HG03575 (cell line): ENCODE measurements around the gene LAP3.

ENCODE experiments used
- ATAC-seq: cut with Tn5 transposase; IDR thresholded peaks from one replicate; pipeline ENCODE4 v1.9.1; 2021; ENCODE audit not compliant: unreplicated experiment, insufficient number of reproducible peaks, low FRiP score; ENCODE audit errors: extremely low read depth

The LAP3 gene

GRCh38 chr4:17613761-17614415 is 36.9 kb downstream of the LAP3 start:
- ATAC-seq: peak; percentile 26

- ATAC-seq: peak; percentile 76
These were observed 37.7 kb downstream of the LAP3 start, which contains the start of gene MED28 for GRCh38 chr4:17614416-17615299. Gene MED28, plus strand, starts transcription at chr4:17614641. Its CDS starts 14 bp downstream, at chr4:17614655.

- ATAC-seq: no peak
These were observed 39.3 kb downstream of the LAP3 start for GRCh38 chr4:17616283-17616682.

GRCh38 chr4:17618926-17619325 is 41.9 kb downstream of the LAP3 start:
- ATAC-seq: no peak

GRCh38 chr4:17619416-17620105 is 42.6 kb downstream of the LAP3 start:
- no peak for ATAC-seq

GRCh38 chr4:17623451-17624001 is 46.5 kb downstream of the LAP3 start:
- ATAC-seq: no peak

GRCh38 chr4:17624821-17625220 is 47.8 kb downstream of the LAP3 start:
- no peak for ATAC-seq

- ATAC-seq: no peak
These were observed 53.2 kb downstream of the LAP3 start for GRCh38 chr4:17630228-17630627.

- ATAC-seq: no peak
These were observed 56.6 kb downstream of the LAP3 start for GRCh38 chr4:17633600-17633999.

- ATAC-seq: no peak
These were observed 58.1 kb downstream of the LAP3 start for GRCh38 chr4:17635056-17635455.

- no peak for ATAC-seq
These were observed 59.3 kb downstream of the LAP3 start for GRCh38 chr4:17636341-17636695.

GRCh38 chr4:17636696-17637622 is 60.0 kb downstream of the LAP3 start:
- ATAC-seq: peak; percentile 70

GRCh38 chr4:17639136-17639535 is 62.1 kb downstream of the LAP3 start:
- no peak for ATAC-seq

- ATAC-seq: no peak
These were observed 65.4 kb downstream of the LAP3 start for GRCh38 chr4:17642398-17642783.

- no peak for ATAC-seq
These were observed 69.7 kb downstream of the LAP3 start for GRCh38 chr4:17646693-17647092.

GRCh38 chr4:17647176-17647806 is 70.3 kb downstream of the LAP3 start:
- ATAC-seq: no peak

GRCh38 chr4:17647927-17648326 is 70.9 kb downstream of the LAP3 start:
- ATAC-seq: no peak

GRCh38 chr4:17650406-17650805 is 73.4 kb downstream of the LAP3 start:
- ATAC-seq: no peak
